HG03342 (cell line): ENCODE data around the gene COL9A3.

ENCODE experiments used
- ATAC-seq: cut with Tn5 transposase; IDR thresholded peaks from one replicate; pipeline ENCODE4 v1.9.1; 2021; ENCODE audit warnings: mild to moderate bottlenecking, moderate library complexity; ENCODE audit not compliant: unreplicated experiment

Gene COL9A3

GRCh38 chr20:62796699-62797491 lies 20.0 kb upstream of the COL9A3 start:
- no peak for ATAC-seq

GRCh38 chr20:62797671-62798532 lies 18.9 kb upstream of the COL9A3 start:
- ATAC-seq = no peak

GRCh38 chr20:62799036-62799435 lies 17.8 kb upstream of the COL9A3 start:
- ATAC-seq = no peak

GRCh38 chr20:62799459-62799858 lies 17.4 kb upstream of the COL9A3 start:
- no peak for ATAC-seq

GRCh38 chr20:62799873-62800272 lies 17.0 kb upstream of the COL9A3 start:
- no peak for ATAC-seq

- no peak for ATAC-seq
Observed at GRCh38 chr20:62800314-62801259, 16.3 kb upstream of the COL9A3 start.

GRCh38 chr20:62801284-62802010 lies 15.4 kb upstream of the COL9A3 start:
- ATAC-seq = no peak

GRCh38 chr20:62802026-62802712 lies 14.7 kb upstream of the COL9A3 start:
- no peak for ATAC-seq

GRCh38 chr20:62804021-62804626 lies 12.7 kb upstream of the COL9A3 start:
- ATAC-seq = no peak

GRCh38 chr20:62804627-62805154 lies 12.2 kb upstream of the COL9A3 start, which contains the start of gene OGFR:
Gene OGFR, plus strand, starts transcription at chr20:62804835. Its CDS starts 25 bp downstream, at chr20:62804860.
- ATAC-seq = peak; percentile 41

GRCh38 chr20:62805155-62805710 lies 11.6 kb upstream of the COL9A3 start:
- no peak for ATAC-seq

GRCh38 chr20:62805711-62806382 lies 11.0 kb upstream of the COL9A3 start:
- ATAC-seq = no peak

- no peak for ATAC-seq
Observed at GRCh38 chr20:62806383-62807050, 10.3 kb upstream of the COL9A3 start.

GRCh38 chr20:62807444-62808210 lies 9.2 kb upstream of the COL9A3 start:
- no peak for ATAC-seq

- no peak for ATAC-seq
Observed at GRCh38 chr20:62808211-62808865, 8.5 kb upstream of the COL9A3 start.
